Forelimb muscle (tissue), 1 donor: ENCODE data around the gene ACSF3. TPM values are rescaled to one million over a fixed set of nuclear protein-coding genes. Genes with fewer than 3 reads are reported as not detected.

Source experiments
- DNase-seq: peaks from one replicate; pipeline ENCODE4 v3.0.0-alpha.2; 2013; ENCODE audit warnings: low read depth
- polyA plus RNA-seq: library from polyadenylated mRNA; unstranded; fragments of 120-200 nt; gene quantifications from one replicate; pipeline ENCODE4 v1.2.1, GENCODE V29; 2013; ENCODE audit not compliant: insufficient read length

Gene ACSF3
- polyA plus RNA-seq, 1 donor: 15.1 TPM

DNA sequence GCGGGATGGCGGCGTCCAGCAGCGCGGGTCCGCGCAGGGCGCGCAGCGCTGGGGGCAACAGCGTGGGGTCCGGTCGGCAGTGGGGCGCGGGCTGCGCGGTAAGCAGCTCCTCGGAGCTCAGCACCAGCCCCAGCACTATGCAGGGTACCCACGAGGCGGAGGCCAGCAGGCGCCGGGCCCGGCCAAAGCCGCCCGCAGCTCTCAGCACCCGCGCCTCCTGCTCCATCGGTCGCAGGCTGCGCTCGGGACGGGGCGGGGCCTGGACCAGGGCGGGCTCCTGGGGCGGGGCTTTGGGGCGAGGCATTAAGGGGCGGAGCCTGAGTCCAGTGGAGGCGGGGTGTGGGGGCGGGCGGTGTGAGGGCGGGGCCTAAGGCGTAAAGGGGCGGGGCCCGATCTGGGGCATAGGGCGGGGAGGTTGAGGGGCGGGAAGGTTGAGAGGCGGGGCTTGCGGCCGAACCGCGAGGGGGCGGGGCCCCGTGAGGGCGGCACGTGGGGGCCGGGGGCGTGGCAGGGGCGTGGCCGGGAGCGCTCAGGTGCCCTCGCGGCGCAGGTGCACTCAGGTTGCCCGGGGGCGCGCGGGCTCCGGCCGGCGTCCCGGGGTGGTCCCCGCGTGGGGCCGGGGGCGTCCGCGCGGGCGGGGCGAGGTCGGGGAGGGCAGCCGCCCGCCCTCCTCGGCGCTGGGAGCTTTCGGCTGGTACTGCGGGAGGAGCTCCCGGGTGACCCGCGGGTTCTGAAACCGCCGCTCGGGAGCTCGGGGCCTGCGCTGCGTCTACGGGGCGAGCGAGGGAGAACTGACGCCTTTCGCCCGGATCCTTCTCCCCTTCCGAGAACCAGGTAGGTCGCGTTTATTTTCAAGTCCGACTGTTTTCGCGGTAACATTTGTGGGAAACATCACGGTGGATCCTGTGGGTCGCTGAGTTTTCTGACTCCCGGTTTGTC is 108.1 kb downstream of the ACSF3 start:
- DNase-seq: no peak

DNA sequence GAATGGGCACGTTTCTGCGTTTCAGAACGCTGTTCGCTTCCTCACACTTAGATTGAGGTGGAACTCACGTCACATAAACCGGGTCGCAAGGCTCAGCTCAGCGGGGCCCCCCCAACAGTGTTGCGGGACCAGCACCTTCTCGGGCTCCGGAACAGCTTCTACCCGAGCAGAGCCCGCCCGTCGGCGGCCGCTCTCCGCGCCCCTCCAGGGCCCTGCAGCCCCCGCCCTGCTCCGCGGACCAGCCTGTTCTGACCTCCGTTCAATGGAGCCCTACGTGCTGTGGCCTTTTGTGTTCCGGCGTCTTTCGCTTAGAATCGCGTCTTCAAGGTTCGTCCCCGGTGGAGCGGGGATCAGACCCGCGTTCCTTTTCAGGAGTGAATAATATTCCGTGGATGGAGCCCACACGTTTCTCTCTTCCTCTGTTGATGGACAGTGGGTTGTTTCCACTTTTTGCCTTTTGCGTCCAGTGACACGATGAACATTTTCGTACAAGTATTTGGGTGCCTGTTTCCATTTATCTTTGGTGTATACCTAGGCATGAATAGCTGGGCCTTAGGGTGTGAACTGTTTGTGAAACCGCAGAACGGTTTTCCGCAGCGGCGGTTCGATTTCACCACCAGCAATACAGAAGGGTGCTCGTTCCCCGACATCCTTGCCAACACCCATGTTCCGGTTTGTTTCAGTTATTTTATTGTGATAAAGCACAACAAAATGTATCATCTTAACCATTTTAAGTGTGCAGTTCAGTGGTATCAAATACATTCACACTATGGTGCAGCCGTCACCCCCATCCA is 109.0 kb downstream of the ACSF3 start:
- no peak for DNase-seq

Other genes with a start within 250 kb of the ACSF3 start
- 17.1 TPM for gene GALNS, start 236.9 kb upstream of the ACSF3 start, polyA plus RNA-seq
- gene TRAPPC2L, start 236.7 kb upstream of the ACSF3 start, polyA plus RNA-seq: 52.2 TPM
- gene PABPN1L, start 227.2 kb upstream of the ACSF3 start, polyA plus RNA-seq: 0.11 TPM
- gene CBFA2T3, start 116.6 kb upstream of the ACSF3 start, polyA plus RNA-seq: 18.9 TPM
- gene CDH15, start 77.9 kb downstream of the ACSF3 start, polyA plus RNA-seq: 217 TPM
- gene SLC22A31, start 106.7 kb downstream of the ACSF3 start, polyA plus RNA-seq: 3.9 TPM
- gene ZNF778, start 123.9 kb downstream of the ACSF3 start, polyA plus RNA-seq: 7.1 TPM